ENCODE results near the gene CRK.
"Not testable (repeated sequence)": the region's sequence is repeated elsewhere in the genome, so short reads cannot be mapped to it uniquely, and the experiment has no call there.

Gene CRK

DNA sequence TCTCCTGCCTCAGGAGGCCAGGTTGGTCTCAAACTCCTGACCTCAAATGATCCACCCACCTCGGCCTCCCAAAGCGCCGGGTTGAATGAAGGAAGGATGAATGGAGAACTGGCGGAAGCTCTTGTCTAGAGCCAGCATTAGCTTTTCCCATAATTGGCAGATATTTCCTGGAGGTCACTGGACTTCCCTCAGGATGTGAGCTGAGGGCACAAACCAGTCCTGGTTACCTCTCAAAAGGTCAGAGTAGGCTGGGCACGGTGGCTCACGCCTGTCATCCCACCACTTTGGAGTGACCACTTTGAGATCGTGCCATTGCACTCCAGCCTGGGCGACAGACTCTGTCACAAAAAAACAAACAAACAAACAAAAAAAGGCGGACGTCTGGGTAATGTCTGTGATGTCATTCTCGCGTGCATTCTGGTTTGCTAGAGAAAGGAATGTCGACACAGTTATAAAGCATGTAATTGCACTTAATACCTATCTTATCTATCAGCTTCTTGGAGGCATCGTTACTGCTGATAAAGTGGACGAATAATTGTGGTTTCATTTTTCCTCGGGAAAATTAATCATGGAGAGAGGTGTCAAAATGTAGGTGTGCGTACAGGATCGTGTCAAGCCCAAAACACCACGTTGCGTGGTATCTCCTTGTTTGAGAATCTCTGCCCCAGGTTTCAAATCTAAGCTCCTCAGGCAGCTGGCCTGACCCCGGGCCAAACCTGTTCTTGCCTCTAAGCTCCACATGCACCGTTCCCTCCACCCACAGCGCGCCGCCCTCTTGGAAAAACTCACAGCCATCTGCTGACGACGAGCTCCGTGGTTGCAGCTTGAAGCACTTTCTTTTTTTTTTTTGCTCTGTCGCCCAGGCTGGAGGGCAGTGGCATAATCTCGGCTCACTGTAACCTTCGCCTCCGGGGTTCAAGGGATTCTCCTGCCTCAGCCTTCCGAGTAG, 6.4 kb upstream of the CRK start:
- no peak for DNase-seq

DNA sequence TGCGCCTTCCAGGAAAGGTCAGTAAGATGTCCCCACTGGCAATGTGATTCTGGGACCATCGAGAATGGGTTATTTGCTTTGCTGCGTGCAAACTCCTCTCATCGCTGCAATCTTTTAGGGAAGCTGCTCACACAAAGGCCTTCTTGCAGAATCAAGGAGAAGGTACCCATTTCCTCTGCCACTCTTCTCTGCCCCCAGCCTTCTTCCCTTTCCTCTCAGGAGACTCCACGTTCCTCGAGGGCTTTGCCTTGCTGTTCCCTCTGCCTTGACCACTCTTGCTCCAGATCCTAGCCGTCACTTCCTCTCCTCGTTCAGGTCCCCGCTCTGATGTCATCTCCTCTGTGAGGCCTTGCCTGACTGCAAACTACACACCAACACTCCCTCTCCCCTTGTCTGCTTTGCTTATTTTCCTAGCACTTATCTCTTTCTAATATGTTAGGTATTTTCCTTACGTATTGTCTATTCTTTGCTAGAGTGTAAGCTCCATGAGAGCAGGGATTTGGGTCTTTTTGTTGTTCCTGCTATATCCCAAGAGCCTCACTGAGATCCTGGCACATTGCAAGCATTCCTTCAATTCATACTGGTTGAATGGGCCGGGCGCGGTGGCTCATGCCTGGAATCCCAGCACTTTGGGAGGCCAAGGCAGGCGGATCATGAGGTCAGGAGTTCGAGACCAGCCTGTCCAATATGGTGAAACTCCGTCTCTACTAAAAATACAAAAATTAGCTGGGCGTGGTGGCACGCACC, 5.3 kb upstream of the CRK start:
- no peak for DNase-seq

DNA sequence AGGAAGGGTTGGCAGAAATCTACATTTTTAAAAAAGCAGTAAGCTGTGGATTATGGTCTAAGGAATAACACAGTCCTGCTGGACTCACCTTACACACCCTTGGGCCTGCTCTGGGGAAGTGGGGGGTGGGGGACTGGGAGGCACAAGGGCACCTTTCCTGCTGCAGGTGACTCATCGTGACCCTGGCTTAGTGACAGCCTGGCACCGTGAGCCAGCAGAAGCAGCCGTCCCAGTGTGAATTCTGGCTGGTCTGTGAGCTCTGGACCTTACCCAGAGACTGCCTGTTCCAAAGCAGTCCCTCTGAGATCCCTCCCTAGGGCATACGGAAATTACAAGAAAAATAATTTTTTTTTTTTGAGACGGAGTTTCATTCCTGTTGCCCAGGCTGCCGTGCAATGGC, 4.2 kb upstream of the CRK start:
- DNase-seq: no peak

DNA sequence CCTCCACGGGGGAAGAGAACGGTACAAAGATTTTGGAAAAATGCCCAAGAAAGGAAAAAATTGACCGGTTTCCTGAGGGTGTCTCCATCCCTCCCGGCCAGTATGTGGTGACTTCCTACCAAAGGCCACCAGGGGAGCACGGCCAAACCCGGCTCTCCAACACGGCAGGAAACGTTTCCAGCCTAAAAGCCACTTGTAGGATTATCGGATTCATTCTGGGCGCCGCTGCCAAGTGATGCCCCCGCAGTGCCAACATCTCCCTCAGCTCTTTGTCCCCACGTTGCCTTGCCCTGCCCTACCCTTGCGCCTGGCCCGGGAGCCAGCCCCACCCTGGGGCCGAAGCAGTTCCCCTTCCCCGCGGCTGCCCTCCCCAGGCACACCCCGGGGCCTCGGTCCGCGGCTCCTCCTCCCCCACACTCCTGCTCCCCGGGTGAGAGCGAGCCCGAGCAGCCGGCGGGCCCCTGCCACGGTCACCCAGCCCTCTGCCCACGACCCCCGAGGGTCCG, 688 bp downstream of the CRK start:
- DNase-seq: peak in 1 of 2 donors; percentile 79

DNA sequence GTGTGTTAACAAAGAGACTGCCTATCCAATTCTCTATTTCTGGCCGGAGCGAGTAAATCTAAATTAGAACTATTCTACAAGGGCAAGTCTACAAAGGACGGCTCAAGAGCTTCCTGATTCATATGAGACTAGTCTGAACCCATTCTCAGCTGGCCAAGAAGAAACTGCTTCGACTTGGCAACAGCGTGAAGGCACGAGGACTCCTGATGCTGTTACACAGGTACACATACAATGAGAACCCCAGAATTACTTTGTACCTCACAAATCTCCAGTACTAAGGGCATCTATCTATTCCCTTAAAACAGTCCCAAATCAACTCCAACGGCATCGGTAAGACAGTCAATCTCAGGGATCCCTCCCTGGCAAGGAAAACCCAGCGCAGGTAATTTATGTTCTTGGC, 1.5 kb downstream of the CRK start:
- DNase-seq: no peak

DNA sequence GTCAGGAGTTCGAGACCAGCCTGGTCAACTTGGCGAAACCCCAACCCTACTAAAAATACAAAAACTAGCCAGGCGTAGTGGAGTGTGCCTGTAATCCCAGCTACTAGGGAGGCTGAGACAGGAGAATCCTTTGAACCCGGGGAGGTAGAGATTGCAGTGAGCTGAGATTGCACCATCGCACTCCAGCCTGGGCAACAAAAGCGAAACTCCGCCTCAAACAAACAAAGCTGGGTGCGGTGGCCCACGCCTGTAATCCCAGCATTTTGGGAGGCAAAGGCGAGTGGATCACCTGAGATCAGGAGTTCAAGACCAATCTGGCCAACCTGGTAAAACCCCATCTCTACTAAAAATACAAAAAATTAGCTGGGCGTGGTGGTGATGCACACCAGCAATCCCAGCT, 2.3 kb downstream of the CRK start:
- DNase-seq: not testable (repeated sequence)

DNA sequence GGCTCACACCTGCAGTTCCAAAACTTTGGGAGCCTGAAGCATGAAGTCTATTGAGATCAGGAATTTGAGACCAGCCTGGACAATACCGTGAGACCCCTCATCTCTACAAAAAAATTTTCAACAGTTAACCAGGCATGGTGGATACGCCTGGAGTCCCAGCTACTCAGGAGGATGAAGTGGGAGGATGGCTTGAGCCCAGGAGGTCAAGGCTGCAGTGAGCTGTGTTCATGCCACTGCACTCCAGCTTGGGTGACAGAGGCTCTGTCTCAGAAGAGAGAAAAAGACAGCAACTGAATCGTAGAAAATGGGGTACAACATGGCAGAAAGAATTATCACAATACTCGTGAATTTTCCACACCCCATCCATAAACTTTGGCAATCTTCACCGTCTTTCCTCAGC, 3.2 kb downstream of the CRK start:
- DNase-seq: no peak

DNA sequence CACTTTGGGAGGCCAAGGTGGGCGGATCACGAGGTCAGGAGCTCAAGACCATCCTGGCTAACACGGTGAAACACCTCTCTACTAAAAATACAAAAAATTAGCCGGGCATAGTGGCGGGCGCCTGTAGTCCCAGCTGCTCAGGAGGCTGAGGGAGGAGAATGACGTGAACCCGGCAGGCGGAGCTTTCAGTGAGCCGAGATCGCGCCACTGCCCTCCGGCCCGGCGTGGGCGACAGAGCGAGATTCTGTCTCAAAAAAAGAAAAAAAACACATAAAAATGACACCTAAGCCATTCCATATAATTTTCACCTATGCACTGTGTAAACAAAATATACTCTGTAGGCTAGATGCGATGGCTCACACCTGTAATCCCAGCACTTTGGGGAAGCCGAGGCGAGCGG, 5.8 kb downstream of the CRK start:
- not testable (repeated sequence) for DNase-seq

DNA sequence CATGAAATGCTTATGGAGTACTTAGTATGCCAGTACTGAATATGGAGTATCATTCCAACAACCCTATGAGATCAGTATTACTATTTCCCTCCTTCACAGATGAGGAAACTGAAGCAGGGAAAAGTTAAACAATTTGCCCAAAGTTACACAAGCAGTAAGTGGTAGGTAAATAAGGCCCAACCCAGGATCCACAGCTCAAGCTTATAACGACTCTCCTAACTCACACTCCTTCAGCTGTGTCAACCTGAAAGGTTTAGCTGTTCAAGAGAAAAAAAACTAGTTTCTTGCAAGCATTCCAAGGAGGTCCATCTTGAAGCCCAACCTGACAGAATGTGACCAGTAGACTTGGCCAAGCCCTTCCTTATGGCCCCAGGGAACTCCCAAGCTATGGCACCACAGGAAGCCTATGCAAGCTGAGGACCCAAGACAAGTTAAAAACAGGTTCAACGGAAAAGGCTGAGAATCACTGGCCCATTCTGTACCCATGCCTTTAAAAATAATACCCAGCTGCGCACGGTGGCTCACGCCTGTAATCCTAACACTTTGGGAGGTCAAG, 6.5 kb downstream of the CRK start:
- DNase-seq: no peak

DNA sequence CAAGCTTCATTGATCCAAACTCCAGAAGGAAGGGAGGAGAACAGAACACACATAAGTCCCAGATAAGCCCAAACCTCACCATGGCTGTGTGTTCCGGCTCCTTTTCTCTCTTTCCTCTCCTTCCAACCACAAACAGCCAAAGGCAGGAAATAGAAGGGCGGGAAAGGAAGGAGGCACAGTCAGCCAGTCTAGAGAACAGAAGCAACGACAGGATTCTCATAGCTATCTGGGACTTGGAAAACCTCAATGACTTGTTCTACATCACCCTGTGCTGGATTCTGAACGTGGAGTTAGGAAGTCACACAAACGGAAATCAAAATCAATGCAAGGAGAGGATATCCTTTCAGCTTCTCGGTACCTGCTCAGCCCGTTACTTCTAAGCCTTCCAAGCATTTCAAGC, 9.0 kb downstream of the CRK start:
- DNase-seq: no peak

DNA sequence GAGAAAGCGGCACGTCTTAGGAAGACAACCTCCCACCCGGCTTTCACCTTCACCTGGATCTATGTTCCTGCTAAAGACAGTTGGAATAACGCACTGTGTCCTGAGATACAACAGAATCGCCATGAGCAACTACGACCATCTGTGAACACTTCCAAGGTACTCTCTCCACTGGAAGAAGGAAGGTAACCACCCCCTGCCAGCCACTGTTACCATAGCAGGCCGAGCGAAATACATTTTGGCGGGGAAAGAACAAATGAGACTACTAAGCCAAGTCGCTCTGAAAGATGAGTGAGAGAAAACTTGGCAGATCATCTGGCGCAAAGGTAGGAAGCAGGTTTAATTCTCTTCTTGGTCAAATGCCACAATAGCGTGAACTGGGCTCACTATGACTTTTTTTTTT, 9.8 kb downstream of the CRK start:
- DNase-seq: no peak

DNA sequence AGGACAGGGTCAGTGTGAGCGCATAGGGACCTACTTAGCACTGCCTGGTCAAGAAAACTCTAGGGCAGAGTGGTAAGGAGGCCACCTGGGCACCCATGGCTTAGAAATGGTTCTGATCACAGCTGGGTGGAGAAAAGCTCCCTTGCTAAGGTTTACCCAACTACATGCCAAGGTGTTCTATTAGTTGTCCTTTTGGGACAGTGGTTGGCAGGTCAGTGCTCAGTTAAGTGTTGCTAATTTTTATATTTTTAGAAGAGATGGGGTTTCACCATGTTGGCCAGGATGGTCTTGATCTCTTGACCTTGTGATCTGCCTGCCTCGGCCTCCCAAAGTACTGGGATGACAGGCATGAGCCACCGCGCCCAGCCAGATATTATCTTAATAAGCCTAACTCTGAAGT, 10.3 kb downstream of the CRK start:
- not testable (repeated sequence) for DNase-seq

DNA sequence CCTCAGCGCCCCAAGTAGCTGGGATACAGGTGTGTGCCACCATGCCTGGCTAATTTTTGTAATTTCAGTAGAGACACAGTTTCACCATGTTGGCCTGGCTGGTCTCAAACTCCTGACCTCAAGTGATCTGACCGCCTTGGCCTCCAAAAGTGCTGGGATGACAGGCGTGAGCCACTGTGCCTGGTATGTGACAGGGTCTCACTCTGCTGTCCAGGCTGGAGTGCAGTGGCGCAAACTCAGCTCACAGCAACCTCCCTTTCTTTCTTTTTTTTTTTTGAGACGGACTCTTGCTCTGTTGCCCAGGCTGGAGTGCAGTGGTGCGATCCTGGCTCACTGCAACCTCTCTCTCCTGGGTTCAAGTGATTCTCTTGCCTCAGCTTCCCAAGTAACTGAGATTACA, 13.3 kb downstream of the CRK start:
- not testable (repeated sequence) for DNase-seq

DNA sequence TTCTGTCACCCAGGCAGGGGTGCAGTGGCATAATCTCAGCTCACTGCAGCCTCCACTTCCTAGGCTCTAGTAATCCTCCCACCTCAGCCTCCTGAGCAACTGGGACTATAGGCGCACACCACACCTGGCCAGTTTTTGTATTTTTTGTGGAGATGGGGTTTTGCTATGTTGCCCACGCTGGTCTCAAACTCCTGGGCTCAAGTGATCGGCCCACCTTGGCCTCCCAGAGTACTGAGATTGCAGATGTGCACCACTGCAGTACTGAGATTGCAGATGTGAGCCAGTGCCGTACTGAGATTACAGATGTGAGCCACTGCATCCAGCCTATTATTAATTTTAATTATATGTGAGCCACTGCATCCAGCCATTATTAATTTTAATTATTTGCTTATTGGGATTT, 13.8 kb downstream of the CRK start:
- DNase-seq: no peak

DNA sequence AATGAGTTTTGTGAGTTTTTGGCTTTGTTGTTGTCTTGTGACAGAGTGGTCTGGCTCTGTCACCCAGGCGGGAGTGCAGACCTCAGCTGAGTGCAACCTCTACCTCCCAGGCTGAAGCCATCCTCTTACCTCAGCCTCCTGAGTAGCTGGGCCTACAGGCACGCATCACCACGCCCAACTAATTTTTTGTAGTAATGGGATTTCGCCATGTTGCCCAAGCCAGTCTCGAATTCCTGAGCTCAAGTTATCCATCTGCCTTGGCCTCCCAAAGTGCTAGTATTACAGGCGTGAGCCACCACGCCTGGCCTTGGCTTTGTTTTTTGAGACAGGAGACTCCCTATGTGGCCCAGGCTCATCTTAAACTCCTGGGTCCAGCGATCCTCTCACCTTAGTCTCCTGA, 15.1 kb downstream of the CRK start:
- no peak for DNase-seq

DNA sequence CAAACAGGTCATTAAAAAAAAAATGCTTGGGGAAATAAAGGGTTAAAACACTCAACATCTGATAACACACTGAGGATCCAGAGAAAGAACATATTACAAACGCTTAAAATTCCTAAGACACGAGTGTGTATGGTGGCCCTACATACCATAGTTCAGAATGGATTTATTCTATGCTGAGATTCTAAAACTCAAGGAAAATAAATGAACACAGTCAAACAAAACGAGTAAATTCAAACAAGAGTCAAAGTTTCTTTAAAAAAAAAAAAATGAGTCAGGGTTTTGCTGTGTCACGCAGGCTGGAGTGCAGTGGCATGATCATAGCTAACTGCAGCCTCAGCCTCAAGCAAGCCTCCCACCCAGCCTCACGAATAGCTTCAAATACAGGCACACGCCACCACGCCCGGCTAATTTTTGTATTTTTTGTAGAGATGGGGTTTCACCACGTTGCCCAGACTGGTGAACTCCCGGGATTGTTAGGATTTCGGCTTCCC, 17.4 kb downstream of the CRK start:
- no peak for DNase-seq

DNA sequence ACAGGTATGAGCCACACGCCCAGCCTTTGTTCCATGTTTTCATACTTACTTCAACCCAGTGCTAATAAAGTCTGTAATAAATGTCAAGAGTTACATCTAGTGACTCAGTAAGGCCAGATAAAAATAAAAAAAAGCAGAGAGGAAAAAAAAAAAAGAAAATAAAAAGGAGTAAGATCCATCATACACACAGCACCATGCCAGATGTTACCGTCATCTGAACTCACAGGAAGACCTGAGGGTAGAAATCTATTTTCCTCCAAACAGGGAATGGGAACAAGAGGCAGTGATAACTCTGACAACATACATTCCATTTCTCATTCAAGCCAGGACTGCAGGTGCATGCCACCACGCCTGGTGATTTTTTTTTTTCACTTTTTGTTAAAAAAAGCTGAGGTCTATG, 20.7 kb downstream of the CRK start:
- DNase-seq: no peak

DNA sequence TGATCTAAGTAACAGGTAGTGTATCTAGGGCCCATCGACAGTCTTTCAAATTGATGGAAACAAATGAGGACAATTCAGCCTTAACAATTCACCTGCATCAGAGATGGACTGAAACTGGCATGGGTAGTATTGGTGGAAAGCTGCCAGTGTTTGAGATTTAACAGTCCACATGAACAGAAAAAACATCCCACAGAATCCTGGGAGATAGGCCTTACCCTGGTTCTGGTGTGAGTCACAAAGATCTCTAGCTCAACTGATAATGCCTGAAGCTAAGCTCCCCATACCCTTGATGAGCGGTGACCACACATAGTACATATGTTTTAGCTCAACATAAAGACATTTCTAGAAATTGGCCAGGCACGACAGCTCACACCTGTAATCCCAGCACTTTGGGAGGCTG, 21.9 kb downstream of the CRK start:
- DNase-seq: no peak

DNA sequence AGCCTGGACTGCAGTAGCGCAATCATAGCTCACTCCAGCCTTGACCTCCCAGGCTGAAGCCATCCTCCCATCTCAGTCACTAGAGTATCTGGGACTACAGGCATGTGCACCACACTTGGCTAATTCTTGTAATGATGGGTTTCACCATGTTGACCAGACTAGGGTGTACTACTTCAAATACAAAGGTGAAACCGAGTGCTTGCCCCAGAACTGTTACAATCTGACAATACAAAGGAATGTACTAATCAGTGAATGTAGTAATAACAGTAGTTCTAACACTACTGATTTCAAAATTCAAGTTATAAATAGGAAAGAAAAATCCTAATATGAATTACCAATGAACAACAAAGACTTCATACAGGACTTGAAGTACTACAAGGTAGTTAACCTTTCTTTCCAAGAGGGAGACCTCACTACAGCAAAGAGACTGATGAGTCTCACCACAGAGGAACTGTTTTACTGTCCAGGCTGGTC, 24.4 kb downstream of the CRK start:
- DNase-seq: no peak

DNA sequence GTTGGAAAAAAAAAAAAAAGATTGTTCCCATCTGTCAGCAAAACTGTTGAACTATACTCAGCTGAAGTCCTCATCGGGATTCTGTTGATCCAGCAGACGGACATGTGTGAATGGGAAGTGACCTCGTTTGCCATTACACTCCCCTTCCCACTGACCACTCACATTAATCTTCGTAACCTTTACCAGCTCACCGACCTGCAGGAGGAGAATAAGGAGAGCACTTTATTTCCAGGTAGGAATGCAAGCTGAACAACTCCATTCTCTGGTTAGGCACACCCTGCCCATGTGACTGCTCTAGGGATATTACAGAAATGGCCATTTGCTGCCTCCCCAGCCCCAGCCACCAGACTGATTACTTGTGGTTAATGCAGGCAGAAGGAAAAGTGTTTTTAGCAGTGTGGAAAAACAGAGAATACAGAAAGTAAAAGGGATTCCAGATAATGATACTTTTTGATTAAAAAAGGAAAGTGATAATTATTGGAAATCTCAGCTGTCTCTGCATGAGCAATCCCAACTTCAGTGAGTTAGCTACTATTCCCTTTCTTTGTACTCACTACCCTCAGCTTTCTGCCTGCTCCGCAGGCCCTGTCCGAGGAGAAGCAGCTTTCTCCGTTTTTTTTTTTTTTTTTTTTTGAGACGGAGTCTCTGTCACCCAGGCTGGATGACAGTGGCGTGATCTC, 32.4 kb downstream of the CRK start:
- no peak for DNase-seq

DNA sequence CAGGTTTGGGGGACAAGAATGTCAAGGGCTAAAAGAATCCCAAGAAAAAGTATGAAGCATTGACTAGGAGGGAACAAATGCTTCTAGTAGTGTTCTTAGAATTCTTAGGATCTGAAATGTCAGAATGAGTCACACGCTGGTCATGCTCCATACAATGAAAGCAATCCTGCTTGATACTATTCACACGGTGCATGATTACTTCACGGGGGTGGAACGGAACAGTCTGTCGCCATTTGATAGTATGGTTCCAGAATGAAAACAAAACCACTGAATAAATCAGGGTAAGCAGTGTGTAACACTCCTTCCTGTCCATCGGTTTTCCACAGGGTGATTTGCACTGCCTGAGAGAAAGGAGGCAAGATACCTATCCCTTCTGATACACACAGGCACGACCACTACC, 33.1 kb downstream of the CRK start:
- no peak for DNase-seq

DNA sequence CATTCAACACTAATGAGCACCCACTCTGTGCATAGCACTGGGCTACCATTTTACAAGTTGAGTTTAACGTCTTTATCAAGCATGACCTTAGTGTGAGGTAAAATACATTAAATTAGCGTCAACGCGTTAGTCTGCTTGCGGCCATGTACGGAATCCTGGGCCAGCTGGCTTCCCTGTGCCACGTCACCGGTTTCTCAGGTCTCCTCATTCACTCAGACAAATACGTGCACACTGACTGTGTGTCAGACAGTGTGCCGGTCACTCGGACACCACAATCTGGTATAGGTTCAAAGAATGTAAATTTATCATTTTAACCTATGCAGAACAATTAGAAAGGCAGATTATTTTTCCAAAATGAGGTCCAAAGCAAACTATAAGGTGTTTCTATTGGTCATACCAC, 34.6 kb downstream of the CRK start:
- no peak for DNase-seq

DNA sequence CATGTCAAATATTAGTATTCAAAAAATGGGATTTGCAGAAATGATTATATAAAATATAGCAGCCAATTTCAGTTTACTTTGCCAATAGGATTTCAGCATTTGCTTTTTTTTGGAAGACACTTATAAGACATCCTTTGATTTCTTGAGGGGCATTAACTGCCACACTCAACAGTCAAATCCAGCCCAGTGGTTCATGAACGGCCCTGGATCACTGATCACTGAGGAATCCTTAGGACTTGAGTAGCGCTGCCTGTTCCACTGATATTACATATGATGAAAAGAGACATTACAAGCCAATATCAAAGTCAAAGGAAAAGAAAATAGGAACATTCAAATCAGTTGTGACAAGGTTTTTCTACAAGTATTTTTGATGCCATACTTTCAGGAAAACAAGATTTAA, 35.1 kb downstream of the CRK start:
- no peak for DNase-seq

Measured in bone marrow (tissue), 2 donors.